ENCODE results near the gene MAP2K1.

DNA sequence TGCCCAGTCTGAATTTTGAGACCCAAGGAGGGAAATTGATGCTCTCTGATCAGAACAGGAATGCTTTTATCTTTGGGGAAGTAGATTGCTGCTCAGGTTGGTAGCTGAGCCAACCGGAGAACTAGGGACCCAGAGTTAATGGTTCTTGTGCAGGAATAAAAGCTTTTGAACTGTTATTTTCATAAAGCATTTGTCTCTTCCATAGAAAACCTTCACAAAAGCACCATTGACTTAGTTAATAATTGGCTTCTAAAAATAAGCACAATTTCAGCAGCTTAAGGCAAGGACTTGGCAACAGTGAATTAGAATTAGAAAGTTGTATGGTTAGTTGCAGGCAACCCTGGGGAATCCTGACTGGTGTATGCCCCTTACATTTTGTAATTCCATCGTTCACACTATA is 53.8 kb downstream of the MAP2K1 start:
- TF ChIP-seq, protein P1, sequence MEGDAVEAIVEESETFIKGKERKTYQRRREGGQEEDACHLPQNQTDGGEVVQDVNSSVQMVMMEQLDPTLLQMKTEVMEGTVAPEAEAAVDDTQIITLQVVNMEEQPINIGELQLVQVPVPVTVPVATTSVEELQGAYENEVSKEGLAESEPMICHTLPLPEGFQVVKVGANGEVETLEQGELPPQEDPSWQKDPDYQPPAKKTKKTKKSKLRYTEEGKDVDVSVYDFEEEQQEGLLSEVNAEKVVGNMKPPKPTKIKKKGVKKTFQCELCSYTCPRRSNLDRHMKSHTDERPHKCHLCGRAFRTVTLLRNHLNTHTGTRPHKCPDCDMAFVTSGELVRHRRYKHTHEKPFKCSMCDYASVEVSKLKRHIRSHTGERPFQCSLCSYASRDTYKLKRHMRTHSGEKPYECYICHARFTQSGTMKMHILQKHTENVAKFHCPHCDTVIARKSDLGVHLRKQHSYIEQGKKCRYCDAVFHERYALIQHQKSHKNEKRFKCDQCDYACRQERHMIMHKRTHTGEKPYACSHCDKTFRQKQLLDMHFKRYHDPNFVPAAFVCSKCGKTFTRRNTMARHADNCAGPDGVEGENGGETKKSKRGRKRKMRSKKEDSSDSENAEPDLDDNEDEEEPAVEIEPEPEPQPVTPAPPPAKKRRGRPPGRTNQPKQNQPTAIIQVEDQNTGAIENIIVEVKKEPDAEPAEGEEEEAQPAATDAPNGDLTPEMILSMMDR (conservative IDR thresholded peaks at IDR 0.05; ENCODE audit: low read depth, low read length): no peak
- TF ChIP-seq POLR2A (IDR thresholded peaks at IDR 0.05; ENCODE audit: low read depth, low read length): no peak
- no peak for TF ChIP-seq RAD21 (IDR thresholded peaks at IDR 0.05; ENCODE audit: low read length)
- TF ChIP-seq ELK1 (IDR thresholded peaks at IDR 0.05; ENCODE audit: borderline replicate concordance, low read depth, low read length): no peak
- no peak for TF ChIP-seq BHLHE40 (IDR thresholded peaks at IDR 0.05; ENCODE audit: low read depth, low read length)
- no peak for TF ChIP-seq RFX5 (IDR thresholded peaks at IDR 0.05; ENCODE audit: low read depth, low read length)
- no peak for TF ChIP-seq RCOR1 (IDR thresholded peaks at IDR 0.05; ENCODE audit: insufficient replicate concordance, low read length)
- TF ChIP-seq, protein P2, sequence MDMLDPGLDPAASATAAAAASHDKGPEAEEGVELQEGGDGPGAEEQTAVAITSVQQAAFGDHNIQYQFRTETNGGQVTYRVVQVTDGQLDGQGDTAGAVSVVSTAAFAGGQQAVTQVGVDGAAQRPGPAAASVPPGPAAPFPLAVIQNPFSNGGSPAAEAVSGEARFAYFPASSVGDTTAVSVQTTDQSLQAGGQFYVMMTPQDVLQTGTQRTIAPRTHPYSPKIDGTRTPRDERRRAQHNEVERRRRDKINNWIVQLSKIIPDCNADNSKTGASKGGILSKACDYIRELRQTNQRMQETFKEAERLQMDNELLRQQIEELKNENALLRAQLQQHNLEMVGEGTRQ (IDR thresholded peaks at IDR 0.05; ENCODE audit: low read depth, low read length): no peak
- TF ChIP-seq NFE2L2 (IDR thresholded peaks at IDR 0.05; ENCODE audit: low read depth, low read length): no peak

Data from IMR-90 (cell line).